GM13976 (cell line): ENCODE data around the gene CCNDBP1.
A peak's percentile ranks its signal among the peaks of the same experiment; 100 is the strongest.

Experiments
- DNase-seq: peaks from one replicate; pipeline ENCODE4 v3.0.0; 2012; ENCODE audit warnings: low spot score
- in situ Hi-C: fragments of 300-500 bp; cut with MboI; formaldehyde crosslinking; loops from one replicate; pipeline ENCODE4 v1.12.0; 2022; ENCODE audit warnings: low sequenced_read_pairs, mixed read lengths, inconsistent platforms; ENCODE audit not compliant: unreplicated experiment
- TF ChIP-seq, protein P1 (sequence below): IDR thresholded peaks from 2 replicates; pipeline ENCODE4 v1.5.1; 2012; ENCODE audit warnings: borderline replicate concordance, mild to moderate bottlenecking; ENCODE audit not compliant: insufficient read depth; ENCODE audit errors: extremely low read depth, missing control alignments, control extremely low read depth

CCNDBP1 gene

DNA sequence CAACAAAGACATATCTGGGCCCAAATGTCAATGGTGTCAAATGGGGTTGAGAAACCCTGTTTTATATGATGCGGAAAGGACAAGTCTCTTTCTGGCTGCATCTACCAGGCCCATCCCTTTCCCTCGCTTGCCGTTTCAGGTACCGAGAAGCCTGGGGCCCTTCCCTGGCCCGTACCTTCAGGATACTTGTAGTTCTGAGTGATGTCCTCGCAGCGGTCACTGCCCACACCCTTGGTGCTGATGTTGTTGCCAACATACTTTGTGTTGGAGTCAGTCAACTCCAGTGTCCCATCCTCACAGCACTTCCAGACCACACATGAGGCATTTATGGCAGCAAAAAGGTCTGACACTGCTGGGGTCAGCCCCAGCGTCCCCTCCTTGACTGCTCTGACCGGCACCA lies 21.8 kb downstream of the CCNDBP1 start:
- in situ Hi-C loops, result no loop called here
- TF ChIP-seq, protein P1, sequence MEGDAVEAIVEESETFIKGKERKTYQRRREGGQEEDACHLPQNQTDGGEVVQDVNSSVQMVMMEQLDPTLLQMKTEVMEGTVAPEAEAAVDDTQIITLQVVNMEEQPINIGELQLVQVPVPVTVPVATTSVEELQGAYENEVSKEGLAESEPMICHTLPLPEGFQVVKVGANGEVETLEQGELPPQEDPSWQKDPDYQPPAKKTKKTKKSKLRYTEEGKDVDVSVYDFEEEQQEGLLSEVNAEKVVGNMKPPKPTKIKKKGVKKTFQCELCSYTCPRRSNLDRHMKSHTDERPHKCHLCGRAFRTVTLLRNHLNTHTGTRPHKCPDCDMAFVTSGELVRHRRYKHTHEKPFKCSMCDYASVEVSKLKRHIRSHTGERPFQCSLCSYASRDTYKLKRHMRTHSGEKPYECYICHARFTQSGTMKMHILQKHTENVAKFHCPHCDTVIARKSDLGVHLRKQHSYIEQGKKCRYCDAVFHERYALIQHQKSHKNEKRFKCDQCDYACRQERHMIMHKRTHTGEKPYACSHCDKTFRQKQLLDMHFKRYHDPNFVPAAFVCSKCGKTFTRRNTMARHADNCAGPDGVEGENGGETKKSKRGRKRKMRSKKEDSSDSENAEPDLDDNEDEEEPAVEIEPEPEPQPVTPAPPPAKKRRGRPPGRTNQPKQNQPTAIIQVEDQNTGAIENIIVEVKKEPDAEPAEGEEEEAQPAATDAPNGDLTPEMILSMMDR, result no peak
- no peak for DNase-seq

DNA sequence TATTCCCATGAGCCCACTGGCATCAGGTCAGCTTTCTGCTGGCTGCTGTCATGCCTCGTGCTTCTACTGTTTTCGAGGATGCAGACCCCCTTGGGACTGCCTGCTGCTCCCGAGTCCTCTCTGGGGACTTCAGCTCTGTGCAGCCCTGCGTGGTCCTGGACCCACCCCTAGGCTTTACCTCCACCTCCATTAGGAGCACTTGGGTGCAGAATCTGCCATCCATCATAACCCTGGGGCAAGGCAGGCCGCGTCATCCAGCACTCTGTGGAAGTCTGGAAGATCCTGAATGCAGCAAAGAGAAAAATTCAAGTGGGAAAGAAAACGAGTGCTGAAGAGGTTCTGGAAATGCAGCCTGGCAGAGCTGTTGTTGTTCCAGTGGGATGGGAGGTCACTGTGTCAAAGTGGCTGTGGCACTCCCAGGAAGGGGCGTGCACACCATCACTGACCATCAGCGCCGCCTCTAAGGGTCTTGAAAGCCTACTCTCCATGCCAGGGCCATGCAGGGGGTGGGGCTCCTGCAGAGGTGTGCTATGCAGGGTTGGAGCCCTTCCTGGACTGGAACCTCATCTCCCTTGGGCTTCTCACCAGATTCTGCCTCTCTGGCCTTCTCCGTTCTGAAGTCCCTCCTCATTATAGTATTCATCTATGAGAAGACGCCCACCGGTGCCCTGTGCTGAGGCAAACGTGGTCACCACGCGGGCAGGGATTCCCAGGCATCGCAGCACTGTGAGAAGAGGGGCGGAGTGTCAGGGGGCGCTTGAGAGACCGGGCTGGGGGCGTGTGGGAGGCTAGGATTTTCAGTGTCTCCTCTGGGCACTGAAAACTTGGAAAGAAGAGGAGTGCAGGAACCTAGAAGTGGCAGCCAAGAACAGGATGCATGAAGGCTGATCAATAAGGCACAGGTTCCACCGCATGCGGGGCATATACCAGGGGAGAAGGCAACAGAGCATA lies 23.1 kb downstream of the CCNDBP1 start:
- DNase-seq, result no peak
- in situ Hi-C loops, result no loop called here
- TF ChIP-seq, protein P1, result no peak

DNA sequence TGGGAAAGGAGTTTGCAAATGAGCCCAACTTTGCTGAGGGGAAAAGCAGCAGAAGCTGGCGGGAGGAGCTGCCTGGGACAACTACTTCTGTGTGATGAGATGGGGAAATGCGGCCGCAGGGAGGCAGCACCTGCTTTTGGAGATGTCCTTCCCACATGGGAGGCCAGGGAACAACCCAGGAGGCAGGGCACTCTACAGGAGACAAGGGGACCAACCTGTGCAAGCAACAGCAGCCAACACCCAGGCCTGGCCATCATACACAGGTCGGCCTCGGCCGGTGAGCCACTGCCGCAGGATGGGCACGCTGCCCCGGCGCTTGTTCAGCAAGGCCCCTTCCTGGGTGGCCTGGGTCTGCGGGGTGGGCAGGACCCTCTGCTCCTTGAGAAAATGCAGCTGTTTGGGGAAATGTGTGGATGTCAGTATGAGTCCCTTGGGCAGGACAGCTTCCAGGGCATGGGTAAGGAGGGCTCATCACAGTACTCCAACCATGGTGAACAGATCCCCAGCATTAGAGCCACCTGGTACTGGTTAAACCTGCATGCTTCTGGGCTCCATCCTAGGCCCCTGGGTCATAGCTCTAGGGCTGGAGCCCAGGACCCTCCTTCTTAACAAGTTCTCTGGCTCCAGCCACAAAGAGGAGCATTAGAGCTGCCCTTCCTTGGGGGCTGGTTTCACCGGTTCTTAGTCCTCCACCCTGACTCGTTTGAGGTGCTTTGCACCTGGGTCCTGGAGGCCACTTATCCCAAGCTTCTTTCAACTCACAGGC lies 24.0 kb downstream of the CCNDBP1 start:
- DNase-seq, result peak; percentile 71
- in situ Hi-C loops, result no loop called here
- TF ChIP-seq, protein P1, result no peak

DNA sequence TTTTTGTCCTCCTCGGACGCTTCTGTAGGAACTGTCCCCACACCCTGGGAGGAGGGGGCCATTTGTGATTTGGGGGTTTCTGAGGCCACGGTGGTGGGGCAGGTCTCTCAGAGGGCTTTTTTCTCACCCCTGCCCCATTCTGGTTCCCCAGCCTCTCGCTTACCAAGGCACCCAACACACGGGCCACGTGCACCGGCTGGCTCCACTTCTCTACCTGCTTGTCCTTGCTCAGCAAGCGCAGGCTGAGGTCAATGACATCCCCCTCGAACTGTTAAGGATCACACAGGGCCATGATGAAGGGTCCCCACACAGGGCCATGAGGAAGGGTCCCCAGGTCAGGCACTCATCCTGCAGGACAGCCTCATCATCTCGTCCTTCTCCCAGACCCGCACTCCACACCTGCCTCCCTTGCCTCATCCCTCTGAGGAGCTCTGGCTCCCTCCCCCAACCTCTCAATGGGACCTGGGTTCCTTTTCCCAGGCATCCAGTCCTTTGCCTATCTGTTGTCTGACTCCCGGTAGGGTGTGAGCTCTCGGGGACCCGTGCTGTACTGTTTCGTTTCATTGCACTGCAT lies 25.1 kb downstream of the CCNDBP1 start:
- TF ChIP-seq, protein P1, result no peak
- no peak for DNase-seq
- in situ Hi-C loops, result no loop called here

DNA sequence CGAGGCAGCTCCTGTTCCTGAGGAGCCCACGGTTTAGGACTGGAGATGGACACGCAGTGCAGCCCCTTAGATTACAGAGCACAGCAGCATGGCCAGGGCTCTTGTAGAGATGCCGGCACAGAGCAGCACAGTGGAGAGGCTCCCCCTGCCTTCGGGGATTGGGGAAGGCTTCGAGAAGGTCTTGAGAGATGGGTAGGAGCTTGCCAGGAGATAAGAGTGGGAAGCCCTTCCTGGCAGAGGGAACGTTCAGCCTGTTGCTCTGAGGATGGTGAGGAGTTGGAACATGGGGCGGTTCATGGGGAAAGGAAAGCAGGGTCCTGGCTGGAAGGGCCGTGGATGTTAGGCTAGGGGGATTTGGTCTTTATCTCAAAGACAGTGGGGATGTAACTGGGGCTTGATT lies 25.6 kb downstream of the CCNDBP1 start:
- in situ Hi-C loops, result no loop called here
- TF ChIP-seq, protein P1, result no peak
- DNase-seq, result no peak

DNA sequence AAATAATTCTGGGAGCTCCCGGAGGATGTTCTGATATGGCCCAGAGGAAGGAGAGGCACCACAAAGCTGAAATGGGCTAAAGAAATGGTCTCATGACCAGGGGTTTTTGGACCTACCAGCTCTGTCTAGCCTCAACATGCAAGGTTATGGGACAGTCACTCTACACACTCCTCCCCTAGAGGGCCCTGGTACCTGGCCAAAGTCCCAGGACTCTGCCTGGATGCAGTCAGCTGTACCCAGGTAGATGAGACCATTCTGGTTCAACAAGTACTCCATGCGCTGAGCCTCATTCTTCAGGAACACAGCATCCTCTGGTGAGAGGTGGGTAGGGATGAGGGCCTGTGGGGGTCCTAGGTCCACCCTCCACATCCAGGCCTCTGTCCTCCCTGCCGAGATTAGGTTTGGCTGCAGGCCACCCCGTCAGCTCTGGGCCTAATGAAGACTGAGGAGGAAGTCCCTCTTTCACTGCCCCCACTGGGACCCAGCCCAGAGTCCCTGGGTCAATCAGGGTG lies 26.1 kb downstream of the CCNDBP1 start:
- in situ Hi-C loops, result no loop called here
- no peak for DNase-seq
- TF ChIP-seq, protein P1, result no peak
